HEK293T (cell line): Measurements from ENCODE around the gene IL5.
"Not testable (repeated sequence)": the region's sequence is repeated elsewhere in the genome, so short reads cannot be mapped to it uniquely, and the experiment has no call there.

Experiments used
- CTCF ChIA-PET: fragments of 350-600 bp; formaldehyde crosslinking; extraction: SDS; loops from one replicate; lab custom pipeline; 2021; ENCODE audit warnings: antibody characterized with exemption, inconsistent platforms; lab: Yijun Ruan, JAX
- POLR2A ChIA-PET: fragments of 350-600 bp; formaldehyde crosslinking; extraction: SDS; loops from one replicate; lab custom pipeline; 2020; ENCODE audit warnings: antibody characterized with exemption, inconsistent platforms; lab: Yijun Ruan, JAX
- DNase-seq: peaks from one replicate; pipeline ENCODE4 v3.0.0; 2012; ENCODE audit warnings: mixed read lengths; ENCODE audit errors: extremely low spot score
- ARNT ChIP-seq: fragments of 450-650 bp; IDR thresholded peaks from 2 replicates; pipeline ENCODE4 v1.6.1; 2017; ENCODE audit warnings: mild to moderate bottlenecking
- BHLHE40 ChIP-seq: fragments of 450-650 bp; IDR thresholded peaks from 2 replicates; pipeline ENCODE4 v1.6.1; 2016; ENCODE audit warnings: mild to moderate bottlenecking, moderate library complexity, borderline replicate concordance
- CTBP1 ChIP-seq: fragments of 450-650 bp; IDR thresholded peaks from 2 replicates; pipeline ENCODE4 v1.6.1; 2016; ENCODE audit warnings: borderline replicate concordance
- ELF4 ChIP-seq: fragments of 450-650 bp; IDR thresholded peaks from 2 replicates; pipeline ENCODE4 v1.6.1; 2017; ENCODE audit warnings: antibody characterized with exemption
- FOXA1 ChIP-seq: fragments of 450-650 bp; IDR thresholded peaks from 2 replicates; pipeline ENCODE4 v1.6.1; 2016; ENCODE audit warnings: mild to moderate bottlenecking
- FOXK2 ChIP-seq: fragments of 450-650 bp; IDR thresholded peaks from 2 replicates; pipeline ENCODE4 v1.6.1; 2016; ENCODE audit warnings: mild to moderate bottlenecking
- FOXM1 ChIP-seq: fragments of 450-650 bp; IDR thresholded peaks from 2 replicates; pipeline ENCODE4 v1.6.1; 2017; ENCODE audit warnings: mild to moderate bottlenecking, borderline replicate concordance
- HDGF ChIP-seq: fragments of 450-650 bp; IDR thresholded peaks from 2 replicates; pipeline ENCODE4 v1.6.1; 2017; ENCODE audit warnings: antibody characterized with exemption, borderline replicate concordance
- L3MBTL2 ChIP-seq: fragments of 450-650 bp; conservative IDR thresholded peaks from 2 replicates; pipeline ENCODE4 v1.6.1; 2016; ENCODE audit warnings: mild to moderate bottlenecking
- LEF1 ChIP-seq: fragments of 450-650 bp; IDR thresholded peaks from 2 replicates; pipeline ENCODE4 v1.6.1; 2017; ENCODE audit warnings: mild to moderate bottlenecking, borderline replicate concordance
- NFRKB ChIP-seq: fragments of 450-650 bp; IDR thresholded peaks from 2 replicates; pipeline ENCODE4 v1.6.1; 2016; ENCODE audit warnings: mild to moderate bottlenecking, moderate library complexity
- PKNOX1 ChIP-seq: fragments of 450-650 bp; IDR thresholded peaks from 2 replicates; pipeline ENCODE4 v1.6.1; 2016
- SP1 ChIP-seq: fragments of 450-650 bp; IDR thresholded peaks from 2 replicates; pipeline ENCODE4 v1.6.1; 2017
- SUZ12 ChIP-seq: fragments of 450-650 bp; IDR thresholded peaks from 2 replicates; pipeline ENCODE4 v1.6.1; 2016; ENCODE audit warnings: mild to moderate bottlenecking
- TARDBP ChIP-seq: fragments of 450-650 bp; IDR thresholded peaks from 2 replicates; pipeline ENCODE4 v1.6.1; 2016
- ZNF384 ChIP-seq: fragments of 450-650 bp; IDR thresholded peaks from 2 replicates; pipeline ENCODE4 v1.6.1; 2016

The IL5 gene

GRCh38 chr5:132556763-132557477 lies 13.6 kb upstream of the IL5 start, which contains the start of gene RAD50:
Gene RAD50 (plus strand): TSS chr5:132556977. CDS start chr5:132557325, 348 bp downstream.
- DNase-seq, result peak; percentile 91
- CTCF ChIA-PET, result interaction anchor here (0.5 to 0.7 kb wide), 3 partner anchors 26 to 1771 kb away, joined by 3 read pairs; partner anchors contain the start of gene UQCRQ
- TF ChIP-seq ELF4, result peak; percentile 98
- TF ChIP-seq SP1, result no peak
- TF ChIP-seq L3MBTL2, result peak; percentile 96
- POLR2A ChIA-PET, result interaction anchor here (0.6 to 1.7 kb wide), 20 partner anchors 9 to 811 kb away, joined by 3 to 6 read pairs (median 4); partner anchors contain the start of genes KIF3A and UQCRQ

- TF ChIP-seq FOXM1 (no peak), LEF1 (no peak)
- POLR2A ChIA-PET, result interaction anchor here (0.8 to 1.7 kb wide), 17 partner anchors 11 to 812 kb away, joined by 3 to 6 read pairs (median 5); partner anchors contain the start of genes KIF3A and UQCRQ
- CTCF ChIA-PET, result interaction anchor here (0.5 to 0.7 kb wide), 3 partner anchors 25 to 1772 kb away, joined by 3 read pairs; partner anchors contain the start of gene UQCRQ
- no peak for DNase-seq
These were observed 12.9 kb upstream of the IL5 start for GRCh38 chr5:132556153-132556762.

- ChIA-PET POLR2A (no interaction called here), CTCF (no interaction called here)
- no peak for DNase-seq
- no peak for TF ChIP-seq FOXK2
These were observed 6.3 kb upstream of the IL5 start for GRCh38 chr5:132549576-132549975.

GRCh38 chr5:132548834-132549233 lies 5.5 kb upstream of the IL5 start:
- POLR2A ChIA-PET, DNase-seq, CTCF ChIA-PET: not testable (repeated sequence)

GRCh38 chr5:132547269-132547668 lies 3.9 kb upstream of the IL5 start:
- ChIA-PET CTCF (no interaction called here), POLR2A (no interaction called here)
- TF ChIP-seq FOXM1 (no peak), FOXK2 (no peak), SUZ12 (no peak), ZNF384 (no peak), L3MBTL2 (no peak), FOXA1 (no peak)
- no peak for DNase-seq

GRCh38 chr5:132546108-132546507 lies 2.8 kb upstream of the IL5 start:
- DNase-seq, result no peak
- ChIA-PET CTCF (no interaction called here), POLR2A (no interaction called here)
- TF ChIP-seq FOXA1, result no peak
- no peak for TF ChIP-seq FOXM1
- no peak for TF ChIP-seq FOXK2
- no peak for TF ChIP-seq SUZ12
- TF ChIP-seq ELF4, result no peak
- no peak for TF ChIP-seq CTBP1
- TF ChIP-seq BHLHE40, result no peak
- TF ChIP-seq HDGF, result no peak
- TF ChIP-seq ZNF384, result no peak
- no peak for TF ChIP-seq PKNOX1
- no peak for TF ChIP-seq L3MBTL2
- no peak for TF ChIP-seq ARNT
- no peak for TF ChIP-seq NFRKB
- TF ChIP-seq TARDBP, result no peak
- TF ChIP-seq LEF1, result no peak
- TF ChIP-seq SP1, result no peak

- ChIA-PET POLR2A (no interaction called here), CTCF (no interaction called here)
- no peak for TF ChIP-seq FOXA1
- no peak for TF ChIP-seq ZNF384
- no peak for TF ChIP-seq LEF1
- TF ChIP-seq NFRKB, result no peak
- no peak for TF ChIP-seq FOXM1
- TF ChIP-seq SUZ12, result no peak
- TF ChIP-seq L3MBTL2, result no peak
- no peak for TF ChIP-seq ELF4
- no peak for TF ChIP-seq ARNT
- no peak for DNase-seq
These were observed 2.6 kb downstream of the IL5 start for GRCh38 chr5:132540764-132541163.

GRCh38 chr5:132540149-132540548 lies 3.2 kb downstream of the IL5 start:
- no peak for DNase-seq
- TF ChIP-seq HDGF (no peak), PKNOX1 (no peak), ARNT (no peak), TARDBP (no peak), LEF1 (no peak), L3MBTL2 (no peak)
- POLR2A ChIA-PET, result no interaction called here
- CTCF ChIA-PET, result no interaction called here
